Measurements from ENCODE around the gene HSD3B7. TPM values are rescaled to one million over a fixed set of nuclear protein-coding genes. Genes with fewer than 3 reads are reported as not detected.

The HSD3B7 gene
- total and polyA plus RNA-seq, 2 donors (not counting 1 experiment from before 2014, with no cell fraction given), result 0.89 to 1.2 TPM

DNA sequence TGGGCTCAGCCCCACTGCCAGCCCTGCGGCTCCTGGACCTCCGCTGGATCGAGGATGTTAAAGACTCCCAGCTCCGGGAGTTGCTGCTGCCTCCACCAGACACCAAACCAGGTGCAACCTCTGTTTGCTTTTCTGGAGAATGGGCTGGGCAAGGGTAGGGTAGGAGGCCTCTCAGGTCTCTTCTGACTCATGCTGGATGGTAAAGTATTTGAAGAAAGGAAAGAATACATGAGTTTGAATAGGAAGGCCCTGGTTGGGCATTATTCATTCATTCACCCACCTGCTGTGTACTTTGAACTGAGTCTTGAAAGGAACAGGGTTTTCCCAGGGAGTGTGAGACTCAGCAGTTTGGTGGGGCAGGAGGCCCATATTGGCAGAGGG is 42.6 kb upstream of the HSD3B7 start:
- CTCF ChIA-PET, result interaction anchor here (0.5 to 5.7 kb wide), 16 partner anchors 8 to 502 kb away, joined by 3 to 64 read pairs (median 6); partner anchors contain the start of gene HSD3B7
- Histone ChIP-seq H3K36me3 (replicated peaks in 1 of 2; ENCODE audit: control extremely low read depth in 1 of 2, control insufficient read depth in 1 of 2, extremely low read depth in 1 of 2, insufficient read depth in 2 of 2, low read length in 1 of 2) (peaks cover 0 to 2% of the 10 kb centered on the region in 2 experiments), H3K9ac (ENCODE audit: low read length) (peak overlapping the region; percentile 1), H3K79me2 (ENCODE audit: control insufficient read depth, insufficient read depth, low read length) (no peaks in the 10 kb centered on the region), H3K4me1 (ENCODE audit: control insufficient read depth in 2 of 2, insufficient read depth in 2 of 2, low read length in 2 of 2) (peaks cover 10 to 16% of the 10 kb centered on the region in 2 donors), H3K4me3 (ENCODE audit: control extremely low read depth in 1 of 5, extremely low read depth in 1 of 5, insufficient read depth in 1 of 5, low read depth in 2 of 5, low read length in 4 of 5) (no peak overlapping the region), H2AFZ (ENCODE audit: insufficient read depth, low read depth, low read length, poor library complexity, severe bottlenecking) (peak overlapping the region; percentile 68), H3K4me2 (replicated peaks; ENCODE audit: low read depth, low read length, poor library complexity, severe bottlenecking) (peak overlapping the region; percentile 65), H3K27ac (ENCODE audit: low read length in 2 of 2) (no peak overlapping the region), H4K20me1 (ENCODE audit: control insufficient read depth, insufficient read depth, low read length, poor library complexity, severe bottlenecking) (no peaks in the 10 kb centered on the region), H3K27me3 (replicated peaks in 1 of 4; ENCODE audit: control extremely low read depth in 1 of 4, control insufficient read depth in 3 of 4, insufficient read depth in 4 of 4, low read length in 3 of 4) (no peaks in the 10 kb centered on the region), H3K9me3 (ENCODE audit: control extremely low read depth in 1 of 3, control insufficient read depth in 2 of 3, insufficient read depth in 1 of 3, low read length in 2 of 3) (no peaks in the 10 kb centered on the region)
- H3K9me3 Mint-ChIP-seq (ENCODE audit: insufficient read depth), result no peaks in the 10 kb centered on the region
- H3K4me1 Mint-ChIP-seq, result peaks cover 17% of the 10 kb centered on the region
- POLR2A ChIA-PET, result interaction anchor here (0.8 to 1.1 kb wide), 2 partner anchors 40 to 180 kb away, joined by 3 read pairs; no protein-coding TSS in a partner anchor
- WGBS (ENCODE audit: insufficient coverage), result 97% methylated on average over 3 of the region's 4 CpGs
- no peak overlapping the region for H3K27ac Mint-ChIP-seq
- no peak for TF ChIP-seq EZH2 (IDR thresholded peaks at IDR 0.05; ENCODE audit: borderline replicate concordance, insufficient read depth, low read depth, low read length, poor library complexity, severe bottlenecking)
- TF ChIP-seq, protein P1, sequence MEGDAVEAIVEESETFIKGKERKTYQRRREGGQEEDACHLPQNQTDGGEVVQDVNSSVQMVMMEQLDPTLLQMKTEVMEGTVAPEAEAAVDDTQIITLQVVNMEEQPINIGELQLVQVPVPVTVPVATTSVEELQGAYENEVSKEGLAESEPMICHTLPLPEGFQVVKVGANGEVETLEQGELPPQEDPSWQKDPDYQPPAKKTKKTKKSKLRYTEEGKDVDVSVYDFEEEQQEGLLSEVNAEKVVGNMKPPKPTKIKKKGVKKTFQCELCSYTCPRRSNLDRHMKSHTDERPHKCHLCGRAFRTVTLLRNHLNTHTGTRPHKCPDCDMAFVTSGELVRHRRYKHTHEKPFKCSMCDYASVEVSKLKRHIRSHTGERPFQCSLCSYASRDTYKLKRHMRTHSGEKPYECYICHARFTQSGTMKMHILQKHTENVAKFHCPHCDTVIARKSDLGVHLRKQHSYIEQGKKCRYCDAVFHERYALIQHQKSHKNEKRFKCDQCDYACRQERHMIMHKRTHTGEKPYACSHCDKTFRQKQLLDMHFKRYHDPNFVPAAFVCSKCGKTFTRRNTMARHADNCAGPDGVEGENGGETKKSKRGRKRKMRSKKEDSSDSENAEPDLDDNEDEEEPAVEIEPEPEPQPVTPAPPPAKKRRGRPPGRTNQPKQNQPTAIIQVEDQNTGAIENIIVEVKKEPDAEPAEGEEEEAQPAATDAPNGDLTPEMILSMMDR (IDR thresholded peaks at IDR 0.05), result no peak
- no peaks in the 10 kb centered on the region for H3K27me3 Mint-ChIP-seq
- intact Hi-C loops (cut with micrococcal nuclease), result loop anchor here (1.0 to 2.0 kb wide), 2 partner anchors 68 to 98 kb away; no protein-coding TSS in a partner anchor
- no peak for DNase-seq
- H3K4me3 Mint-ChIP-seq, result no peak overlapping the region
- no peak for ATAC-seq (ENCODE audit: low read depth)

- no peak for DNase-seq
- H2AFZ ChIP-seq (ENCODE audit: insufficient read depth, low read depth, low read length, poor library complexity, severe bottlenecking), result no peak overlapping the region
- peaks cover 15% of the 10 kb centered on the region for H3K4me1 Mint-ChIP-seq
- H3K27ac ChIP-seq (ENCODE audit: low read length in 2 of 2), result no peak overlapping the region
- H3K36me3 ChIP-seq (replicated peaks in 1 of 2; ENCODE audit: control extremely low read depth in 1 of 2, control insufficient read depth in 1 of 2, extremely low read depth in 1 of 2, insufficient read depth in 2 of 2, low read length in 1 of 2), result peaks cover 0 to 2% of the 10 kb centered on the region in 2 experiments
- H3K9me3 Mint-ChIP-seq (ENCODE audit: insufficient read depth), result no peaks in the 10 kb centered on the region
- CTCF ChIA-PET, result interaction anchor here (1.2 to 1.3 kb wide), 3 partner anchors 9 to 100 kb away, joined by 3 to 6 read pairs (median 3); no protein-coding TSS in a partner anchor
- no peak overlapping the region for H3K4me3 ChIP-seq (ENCODE audit: control extremely low read depth in 1 of 5, extremely low read depth in 1 of 5, insufficient read depth in 1 of 5, low read depth in 2 of 5, low read length in 4 of 5)
- H3K27me3 Mint-ChIP-seq, result no peaks in the 10 kb centered on the region
- H3K9ac ChIP-seq (ENCODE audit: low read length), result no peak overlapping the region
- intact Hi-C loops (cut with micrococcal nuclease), result no loop called here
- H3K4me3 Mint-ChIP-seq, result no peak overlapping the region
- H3K4me1 ChIP-seq (ENCODE audit: control insufficient read depth in 2 of 2, insufficient read depth in 2 of 2, low read length in 2 of 2), result peaks cover 5 to 20% of the 10 kb centered on the region in 2 donors
- no peaks in the 10 kb centered on the region for H4K20me1 ChIP-seq (ENCODE audit: control insufficient read depth, insufficient read depth, low read length, poor library complexity, severe bottlenecking)
- no peaks in the 10 kb centered on the region for H3K27me3 ChIP-seq (replicated peaks in 1 of 4; ENCODE audit: control extremely low read depth in 1 of 4, control insufficient read depth in 3 of 4, insufficient read depth in 4 of 4, low read length in 3 of 4)
- peak overlapping the region; percentile 43 for H3K27ac Mint-ChIP-seq
- no peaks in the 10 kb centered on the region for H3K79me2 ChIP-seq (ENCODE audit: control insufficient read depth, insufficient read depth, low read length)
- H3K9me3 ChIP-seq (ENCODE audit: control extremely low read depth in 1 of 3, control insufficient read depth in 2 of 3, insufficient read depth in 1 of 3, low read length in 2 of 3), result no peaks in the 10 kb centered on the region
- H3K4me2 ChIP-seq (replicated peaks; ENCODE audit: low read depth, low read length, poor library complexity, severe bottlenecking), result no peak overlapping the region
- no peak for ATAC-seq (ENCODE audit: low read depth)
- TF ChIP-seq, protein P1 (IDR thresholded peaks at IDR 0.05), result no peak
- no peak for TF ChIP-seq EZH2 (IDR thresholded peaks at IDR 0.05; ENCODE audit: borderline replicate concordance, insufficient read depth, low read depth, low read length, poor library complexity, severe bottlenecking)
- POLR2A ChIA-PET, result no interaction called here
These were observed 40.7 kb upstream of the HSD3B7 start for GRCh38 chr16:30944352-30944751.
